Kidney glomerular epithelial cell (primary cell): ENCODE measurements around the gene ODC1.

Experiments used
- DNase-seq: peaks from one replicate; lab custom pipeline; 2025; lab: John Stamatoyannopoulos, UW

The ODC1 gene

DNA sequence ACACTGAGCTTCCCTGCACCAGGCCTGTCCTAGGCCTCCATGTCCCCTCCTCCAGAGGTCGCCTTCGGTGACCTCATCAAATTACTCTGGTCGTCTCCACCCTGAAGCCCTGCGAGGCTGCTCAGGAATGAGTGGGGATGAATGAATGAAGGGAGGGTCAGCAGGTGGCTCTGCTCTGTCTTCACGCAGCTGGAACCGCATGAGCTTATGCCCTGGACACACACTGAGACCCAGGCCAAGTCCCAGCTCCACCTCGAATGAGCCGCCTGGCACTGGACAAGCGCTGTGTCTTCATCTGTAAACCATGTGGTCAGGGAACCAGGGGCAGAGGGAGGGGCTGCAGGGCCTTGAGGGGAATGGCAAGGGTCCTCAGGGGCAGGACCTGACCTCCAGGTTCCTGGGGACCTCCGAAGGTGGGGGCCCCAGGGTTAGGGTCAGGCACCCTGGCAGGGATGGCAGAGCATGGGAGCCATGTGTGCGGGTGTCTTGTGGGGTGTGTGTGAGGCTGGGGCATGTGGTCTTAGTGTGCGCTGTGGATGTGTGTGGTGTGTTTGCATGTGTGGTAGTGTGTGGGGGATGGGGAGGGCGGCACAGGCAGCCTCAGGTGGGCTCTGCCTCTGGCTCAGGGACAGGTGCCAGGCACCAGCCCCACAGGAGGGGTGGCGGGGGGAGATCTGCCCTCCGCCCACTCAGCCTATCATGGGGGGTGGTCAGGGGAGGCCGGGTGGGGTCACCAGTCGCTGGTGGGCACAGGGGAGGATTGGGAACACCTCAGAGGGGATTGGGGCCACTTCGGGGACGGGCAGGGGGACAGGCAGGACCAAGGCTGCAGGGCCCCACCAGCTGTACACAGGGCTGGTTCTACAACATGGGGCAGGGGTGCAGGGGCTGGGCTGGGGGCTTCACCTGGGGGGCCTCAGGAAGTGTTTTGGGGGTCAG is 13.9 kb downstream of the ODC1 start:
- DNase-seq, result no peak

DNA sequence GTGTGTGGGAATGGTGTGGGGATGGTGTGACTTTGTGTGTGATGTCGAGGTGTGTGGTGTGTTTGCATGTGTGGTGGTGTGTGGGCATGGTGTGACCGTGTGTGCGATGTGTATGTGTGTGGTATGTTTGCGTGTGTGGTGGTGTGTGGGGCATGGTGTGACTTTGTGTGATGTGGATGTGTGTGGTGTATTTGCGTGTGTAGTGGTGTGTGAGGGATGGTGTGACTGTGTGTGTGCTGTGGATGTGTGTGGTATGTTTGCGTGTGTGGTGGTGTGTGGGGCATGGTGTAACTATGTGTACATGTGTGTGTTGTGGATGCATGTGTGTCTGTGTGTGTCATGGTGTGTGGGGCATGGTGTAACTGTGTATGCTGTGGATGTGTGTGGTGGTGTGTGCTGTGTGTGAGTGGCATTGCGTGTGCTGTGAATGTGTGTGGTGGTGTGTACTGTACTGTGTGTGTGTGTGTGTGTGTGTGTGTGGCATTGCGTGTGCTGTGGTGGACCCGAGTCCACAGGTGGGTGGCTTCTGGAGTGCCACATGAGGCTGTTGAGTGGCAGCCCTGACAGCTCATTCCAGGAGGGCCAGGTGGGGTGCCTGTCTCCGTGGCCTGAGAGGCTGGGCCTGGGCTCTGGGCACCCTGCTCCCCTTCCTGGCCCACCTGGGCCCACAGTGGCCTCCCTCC is 14.7 kb downstream of the ODC1 start:
- no peak for DNase-seq

DNA sequence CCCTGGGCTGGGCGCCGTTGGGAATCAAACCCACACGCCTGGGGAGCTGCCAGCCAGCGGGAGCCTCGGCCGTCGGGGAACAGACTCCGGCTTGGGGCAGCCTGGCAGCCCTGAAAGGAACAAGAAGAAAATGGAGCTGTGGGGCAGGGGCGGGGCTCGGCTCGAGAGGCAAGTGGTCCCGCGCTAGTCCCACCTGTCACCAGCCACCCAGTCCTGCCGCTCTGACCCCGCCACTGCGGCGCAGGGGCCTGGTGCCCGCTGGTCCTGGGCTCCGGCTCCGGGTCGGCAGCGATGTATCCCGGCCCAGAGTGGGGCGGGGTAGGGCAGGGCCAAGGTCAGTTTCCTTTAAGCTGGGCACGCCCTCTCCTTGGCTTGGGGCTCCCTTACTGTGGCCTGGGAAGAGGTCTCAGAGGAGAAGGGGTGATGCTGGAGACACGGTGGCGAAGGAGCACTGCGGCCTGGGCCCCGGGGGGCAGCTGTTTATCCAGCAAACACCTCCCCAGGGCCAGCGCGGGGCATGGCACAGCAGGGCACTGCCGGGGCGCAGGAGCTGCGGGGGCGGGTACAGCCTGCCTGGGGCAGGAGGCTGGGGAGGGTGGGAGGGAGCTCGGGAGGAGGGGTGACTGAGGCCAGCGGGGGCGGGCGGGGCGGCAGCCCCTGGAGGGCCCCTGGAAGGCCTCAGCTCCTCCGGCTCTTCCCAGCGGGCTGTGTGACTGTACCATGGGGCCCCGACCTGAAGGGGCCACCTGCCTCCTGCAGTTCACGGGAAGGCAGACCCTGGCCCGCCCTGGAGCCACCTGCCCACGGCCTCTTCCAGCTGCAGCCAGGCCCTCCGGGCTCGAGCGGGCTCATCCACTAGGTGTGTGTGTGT is 15.6 kb downstream of the ODC1 start:
- DNase-seq, result no peak

DNA sequence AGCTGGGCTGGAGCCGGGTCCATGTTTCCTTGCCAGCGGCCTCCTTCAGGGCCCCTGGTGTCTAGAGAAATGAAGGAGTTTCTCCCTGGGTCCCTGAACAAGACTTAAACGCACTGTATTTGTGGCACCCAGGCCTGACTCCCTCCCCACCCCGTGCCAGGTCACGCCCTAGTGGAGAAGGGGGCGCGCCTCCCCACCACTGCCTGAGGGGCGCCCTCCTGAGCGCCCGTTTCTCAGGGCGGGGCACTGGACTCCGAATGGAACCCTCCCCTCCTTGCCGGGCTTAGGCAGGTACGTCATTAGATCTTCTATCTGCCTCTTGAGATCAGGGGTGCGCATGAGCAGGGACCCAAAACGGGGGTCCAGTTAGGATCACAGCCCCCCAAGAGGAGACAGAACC is 16.3 kb downstream of the ODC1 start:
- no peak for DNase-seq

DNA sequence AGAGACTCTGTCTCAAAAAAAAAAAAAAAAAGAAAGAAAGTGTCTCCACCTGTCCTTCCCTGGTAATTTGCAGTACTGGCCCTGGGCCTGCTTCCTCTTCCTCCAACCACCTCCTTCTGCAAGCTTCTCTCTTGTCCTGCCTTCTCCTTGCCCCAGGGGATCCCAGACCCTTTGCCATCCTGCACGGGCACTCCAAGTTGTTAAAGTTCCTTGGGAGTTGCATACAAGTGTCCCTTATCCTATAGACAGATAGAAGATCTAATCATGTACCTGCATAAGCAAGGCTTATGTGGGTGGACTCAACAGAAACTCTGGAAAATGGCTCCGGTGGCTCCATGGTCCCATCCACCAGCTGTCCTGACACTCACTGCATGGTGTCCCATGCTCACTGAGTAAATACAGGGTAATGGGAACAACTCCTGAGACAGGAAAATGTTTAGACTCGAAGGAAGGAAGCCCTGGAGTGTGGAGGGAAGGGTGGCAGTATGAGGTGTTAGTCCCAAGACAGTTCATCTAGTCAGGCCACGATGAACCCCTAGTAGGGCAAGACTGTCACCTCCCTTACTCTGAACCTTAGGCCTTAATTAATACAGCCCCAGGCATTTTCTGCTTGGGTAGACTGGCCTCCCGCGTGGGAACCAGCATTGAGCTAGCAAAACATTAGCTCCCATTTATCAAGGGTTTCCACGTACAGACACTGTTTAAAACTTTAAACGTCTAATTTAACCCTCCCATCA is 17.1 kb downstream of the ODC1 start:
- no peak for DNase-seq

DNA sequence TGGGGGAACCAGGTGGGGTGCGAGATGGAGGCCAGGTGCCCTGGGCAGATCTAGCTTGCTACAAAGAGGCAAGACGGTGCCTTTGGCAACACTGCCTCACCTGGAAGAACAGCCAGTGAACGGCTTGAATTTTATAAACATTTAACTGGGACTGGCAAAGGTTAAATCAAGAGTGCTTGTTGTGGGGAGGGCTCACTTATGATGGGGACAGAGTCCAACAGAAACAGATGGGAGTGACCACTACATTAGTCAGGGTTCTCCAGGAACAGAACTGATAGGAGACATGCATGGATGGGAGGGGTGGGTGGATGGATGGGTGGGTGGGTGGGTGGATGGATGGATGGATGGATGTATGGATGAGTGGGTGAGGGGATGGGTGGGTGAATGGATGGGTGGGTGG is 19.2 kb downstream of the ODC1 start:
- no peak for DNase-seq

DNA sequence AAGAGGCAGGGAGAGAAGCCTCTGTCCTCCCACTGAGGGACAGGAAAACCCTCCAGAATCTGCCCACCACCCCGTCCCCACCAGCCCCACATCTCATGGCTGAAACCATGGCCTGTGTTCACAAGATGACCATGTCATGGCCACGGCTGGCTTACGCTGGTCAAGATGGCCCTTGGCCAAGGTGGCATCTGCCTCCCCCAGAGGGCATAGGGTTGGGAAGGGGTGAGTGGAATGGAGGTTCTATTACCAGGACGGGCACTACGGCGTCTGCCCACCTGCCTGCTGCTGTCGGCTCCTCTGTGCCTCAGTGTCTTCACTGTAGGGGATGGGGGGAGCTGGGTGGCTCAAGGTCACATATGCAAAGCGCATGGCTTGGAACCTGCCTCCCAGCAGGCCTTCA is 19.8 kb downstream of the ODC1 start:
- DNase-seq, result no peak

DNA sequence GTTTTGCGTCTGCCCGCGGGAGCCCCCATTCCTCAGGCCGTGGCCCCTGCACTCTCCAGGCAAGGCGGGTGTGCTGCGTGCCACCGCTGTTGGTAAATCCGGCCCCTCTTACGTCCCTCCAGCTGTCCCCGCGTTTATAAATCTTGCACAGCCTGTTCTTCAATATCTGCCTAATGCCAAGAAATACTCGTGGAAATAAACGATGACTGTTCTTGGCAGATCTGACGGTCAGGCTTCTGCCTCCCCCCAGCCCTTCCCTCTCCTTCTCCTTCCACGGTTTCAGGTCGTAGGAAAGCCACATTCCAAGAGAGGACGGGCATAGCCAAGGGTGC is 20.5 kb downstream of the ODC1 start:
- DNase-seq, result no peak

DNA sequence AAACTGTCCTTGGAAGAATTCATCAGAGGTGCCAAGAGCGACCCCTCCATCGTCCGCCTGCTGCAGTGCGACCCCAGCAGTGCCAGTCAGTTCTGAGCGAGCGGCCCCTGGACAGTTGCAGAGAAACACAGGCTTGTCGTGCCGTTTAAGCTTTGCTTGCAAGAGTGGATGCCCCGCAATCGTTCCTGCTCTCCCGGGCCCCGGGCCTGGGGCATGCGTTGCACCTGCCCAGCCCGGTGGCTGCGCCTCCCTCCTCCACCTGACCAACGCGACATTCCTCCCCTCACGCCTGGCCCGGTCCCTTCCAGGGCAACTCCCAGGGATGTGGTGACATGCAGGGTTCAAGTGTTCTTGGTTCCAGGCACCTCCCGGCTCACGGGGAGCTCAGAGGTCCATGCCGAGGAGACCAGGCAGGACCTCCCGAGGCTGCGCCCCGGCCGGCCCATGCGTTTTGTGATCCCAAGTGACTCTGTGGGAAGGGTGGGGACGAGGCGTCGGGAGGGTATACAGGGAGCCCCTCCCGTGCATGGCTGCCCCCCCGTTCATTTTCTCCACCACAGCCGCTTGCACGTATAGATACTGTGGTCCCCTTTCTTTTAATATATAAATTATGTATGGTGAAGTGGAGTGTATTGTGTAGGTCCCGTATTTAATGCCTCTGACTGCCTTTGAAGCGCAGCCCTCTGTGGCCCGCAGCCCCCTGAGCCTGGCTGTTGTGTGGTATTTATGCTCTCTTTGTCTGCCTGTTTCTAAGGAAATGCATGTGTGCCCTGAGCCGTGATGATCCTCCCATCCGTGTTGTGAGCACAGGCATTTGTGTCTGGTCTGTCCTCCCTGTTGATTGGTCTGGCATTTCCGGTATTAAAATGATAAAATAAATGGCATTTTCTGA is 21.2 kb downstream of the ODC1 start:
- DNase-seq, result peak; percentile 78

DNA sequence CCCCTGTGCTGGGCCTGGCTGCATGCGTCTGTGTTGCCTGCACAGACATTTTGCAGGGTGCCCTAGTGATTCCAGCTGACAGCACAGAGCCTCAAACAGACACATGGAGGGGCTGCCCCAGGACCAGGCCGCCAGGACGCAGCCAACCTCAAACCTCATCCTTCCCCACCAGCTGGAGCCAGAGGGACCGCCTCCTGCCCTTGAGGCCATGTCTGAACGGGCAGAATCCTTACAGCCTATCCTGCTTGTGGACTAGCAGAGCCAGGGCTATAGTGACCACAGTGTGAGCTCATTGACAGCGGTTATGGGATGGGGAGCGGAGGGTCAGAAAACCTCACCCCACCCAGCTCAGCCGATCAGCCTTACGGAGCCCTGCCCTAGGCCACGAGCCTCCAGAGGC is 22.4 kb downstream of the ODC1 start:
- DNase-seq, result no peak

DNA sequence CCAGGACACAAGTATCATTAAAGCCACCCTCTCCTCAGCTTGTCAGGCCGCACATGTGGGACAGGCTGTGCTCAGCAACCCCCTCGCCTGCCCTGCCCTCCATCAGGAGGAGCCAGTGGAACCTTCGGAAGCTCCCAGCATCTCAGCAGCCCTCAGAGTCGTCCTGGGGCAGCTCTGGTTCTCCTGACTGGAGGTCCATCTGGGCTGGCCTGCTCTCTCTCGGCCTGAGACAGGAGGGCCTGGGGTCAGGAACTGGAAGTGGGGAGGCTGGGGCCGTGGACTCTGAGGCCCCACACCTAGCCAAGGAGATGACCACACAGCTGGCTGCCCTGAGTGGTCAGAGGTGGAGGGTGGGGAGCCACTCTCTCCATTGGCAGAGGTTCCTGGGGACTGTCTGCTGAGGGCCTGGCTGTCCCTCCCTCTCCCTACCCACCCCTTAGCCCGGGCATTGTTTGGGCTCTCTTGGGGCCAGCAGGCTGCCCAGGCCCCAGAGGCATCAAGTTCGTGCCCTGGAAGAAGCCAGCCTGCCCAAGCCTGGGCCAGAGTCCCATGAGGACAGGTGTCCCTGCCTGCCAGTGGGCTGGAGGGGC is 23.1 kb downstream of the ODC1 start:
- no peak for DNase-seq

DNA sequence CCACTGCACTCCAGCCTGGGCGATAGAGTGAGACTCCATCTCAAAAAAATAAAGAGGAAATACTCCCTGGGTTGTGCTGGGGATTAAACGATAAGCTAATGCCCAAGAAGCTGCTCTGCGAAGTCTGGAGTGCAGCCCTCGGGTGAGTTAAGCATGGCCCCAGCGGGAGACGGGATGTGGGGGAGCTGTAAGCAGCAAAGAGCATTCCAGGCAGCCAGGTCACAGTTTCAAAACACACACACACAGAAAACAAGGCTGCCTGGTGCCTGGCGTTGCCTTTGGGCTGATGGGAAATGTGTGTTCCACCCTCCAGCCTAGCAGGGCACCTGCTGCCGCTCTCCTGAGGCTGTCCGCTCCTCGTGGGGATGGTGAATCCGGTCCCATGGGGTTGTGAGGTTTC is 24.1 kb downstream of the ODC1 start:
- DNase-seq, result peak; percentile 97

DNA sequence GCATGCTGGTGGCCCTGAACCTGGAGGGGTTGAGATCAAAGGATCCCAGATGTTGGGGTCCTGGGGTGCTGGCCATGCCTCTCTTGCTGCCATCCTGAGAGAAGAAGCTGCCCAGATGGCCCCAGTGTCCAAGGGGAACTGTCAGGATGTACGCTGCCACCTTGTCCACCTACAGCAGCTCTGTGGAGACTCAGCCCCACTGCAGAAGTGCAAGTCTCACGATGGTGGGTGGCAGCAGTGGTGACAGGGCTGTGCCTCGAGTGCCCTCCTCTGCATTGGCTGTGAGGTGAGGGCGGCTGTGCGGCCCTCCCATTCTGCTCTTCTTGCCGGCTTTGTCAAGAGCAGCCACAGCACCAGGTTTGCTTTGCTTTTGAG is 24.7 kb downstream of the ODC1 start:
- DNase-seq, result no peak

DNA sequence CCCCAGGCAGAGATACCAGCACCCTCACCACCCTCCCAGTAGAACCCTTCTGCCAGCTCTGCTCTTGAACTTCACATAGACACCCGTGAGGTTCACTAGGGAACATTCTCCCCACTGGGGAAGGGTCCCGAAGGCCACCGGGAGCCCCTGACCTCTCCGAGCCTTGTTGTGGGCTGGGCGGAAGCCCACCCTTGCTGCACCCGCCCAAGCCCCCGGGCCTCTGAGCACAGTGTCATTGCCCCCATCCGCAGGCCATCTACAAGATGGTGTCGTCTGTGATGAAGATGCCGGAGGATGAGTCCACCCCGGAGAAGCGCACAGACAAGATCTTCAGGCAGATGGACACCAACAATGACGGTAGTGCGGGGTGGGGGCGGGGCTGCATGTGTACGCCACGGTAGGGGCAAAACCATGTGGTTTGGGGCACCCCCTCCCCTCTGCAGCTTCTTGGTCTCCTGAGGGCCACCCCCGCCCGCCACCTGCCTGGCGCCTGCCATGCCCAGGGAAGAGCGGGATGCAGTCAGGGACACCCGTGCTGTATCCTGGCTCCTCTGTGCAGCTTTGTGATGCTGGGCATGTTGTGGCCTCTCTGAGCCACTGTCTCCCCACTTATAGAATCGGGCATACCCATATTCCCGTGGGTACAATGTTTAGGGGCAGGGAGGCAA is 25.3 kb downstream of the ODC1 start:
- DNase-seq, result no peak

DNA sequence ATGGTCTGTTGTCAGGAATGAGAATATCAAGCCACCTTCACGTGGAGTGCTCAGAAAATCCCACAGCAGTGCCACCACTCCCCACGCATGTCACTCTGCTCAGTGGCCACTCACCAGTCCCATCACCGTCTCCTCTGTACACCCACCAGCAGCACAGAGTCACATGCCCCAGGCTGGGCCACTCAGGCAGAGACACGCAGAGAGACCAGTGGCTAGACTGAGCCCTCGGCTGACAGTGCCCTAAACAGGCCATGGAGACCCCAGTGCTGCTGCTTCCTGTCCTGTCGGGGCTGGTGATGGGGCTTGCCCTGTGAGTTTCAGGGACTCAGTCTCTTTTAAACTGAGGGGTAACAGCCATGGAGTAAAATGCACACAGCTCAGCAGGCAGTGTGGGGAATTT is 25.9 kb downstream of the ODC1 start:
- DNase-seq, result no peak

DNA sequence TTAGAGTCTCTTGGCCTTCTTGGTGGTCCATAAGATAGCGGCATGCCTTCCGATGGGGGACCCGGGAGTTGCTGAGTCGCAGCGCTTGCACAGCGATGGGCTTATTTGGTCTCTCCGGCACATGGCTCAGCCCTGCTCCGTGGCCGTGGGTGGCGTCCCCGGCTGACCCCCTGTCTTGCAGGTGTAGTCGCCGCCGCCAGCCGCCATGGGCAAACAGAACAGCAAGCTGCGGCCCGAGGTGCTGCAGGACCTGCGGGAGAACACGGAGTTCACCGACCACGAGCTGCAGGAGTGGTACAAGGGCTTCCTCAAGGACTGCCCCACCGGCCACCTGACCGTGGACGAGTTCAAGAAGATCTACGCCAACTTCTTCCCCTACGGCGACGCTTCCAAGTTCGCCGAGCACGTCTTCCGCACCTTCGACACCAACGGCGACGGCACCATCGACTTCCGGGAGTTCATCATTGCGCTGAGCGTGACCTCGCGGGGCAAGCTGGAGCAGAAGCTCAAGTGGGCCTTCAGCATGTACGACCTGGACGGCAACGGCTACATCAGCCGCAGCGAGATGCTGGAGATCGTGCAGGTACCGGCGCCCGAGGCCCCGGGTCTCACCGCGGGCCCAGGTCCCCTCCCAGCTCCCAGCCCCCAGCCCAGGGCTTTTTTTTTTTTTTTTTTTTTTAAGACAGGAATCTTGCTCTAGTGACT is 28.4 kb downstream of the ODC1 start:
- no peak for DNase-seq

DNA sequence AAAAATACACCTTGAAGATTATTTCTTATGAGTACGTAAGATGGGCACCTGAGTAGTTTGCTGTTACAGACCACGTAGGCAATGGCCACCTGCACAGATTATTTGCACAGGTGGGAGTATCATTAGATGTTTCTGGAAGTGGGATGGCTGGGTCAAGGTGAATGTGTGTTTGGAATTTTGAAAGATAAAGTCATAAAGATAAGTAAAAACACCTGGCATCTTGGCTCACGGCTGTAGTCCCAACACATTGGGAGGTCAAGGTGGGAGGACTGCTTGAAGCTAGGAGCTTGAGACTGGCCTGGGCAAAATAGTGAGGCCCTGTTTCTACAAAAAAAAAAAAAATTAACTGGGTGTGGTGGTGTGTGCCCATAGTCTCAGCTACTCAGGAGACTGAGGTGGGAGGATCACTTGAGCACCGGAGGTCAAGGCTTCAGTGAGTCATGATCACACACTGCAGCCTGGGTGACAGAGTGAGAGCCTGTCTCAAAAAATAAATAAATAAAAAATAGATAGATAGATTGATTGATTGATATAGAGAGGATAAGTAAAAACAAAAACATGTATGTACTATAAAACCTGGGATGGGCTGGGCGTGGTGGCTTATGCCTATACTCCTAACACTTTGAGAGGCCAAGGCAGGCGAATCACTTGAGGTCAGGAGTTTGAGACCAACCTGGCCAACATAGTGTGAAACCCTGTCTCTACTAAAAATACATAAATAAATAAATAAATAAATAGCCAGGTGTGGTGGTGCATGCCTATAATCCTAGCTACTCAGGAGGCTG is 30.4 kb downstream of the ODC1 start:
- peak; percentile 27 for DNase-seq

DNA sequence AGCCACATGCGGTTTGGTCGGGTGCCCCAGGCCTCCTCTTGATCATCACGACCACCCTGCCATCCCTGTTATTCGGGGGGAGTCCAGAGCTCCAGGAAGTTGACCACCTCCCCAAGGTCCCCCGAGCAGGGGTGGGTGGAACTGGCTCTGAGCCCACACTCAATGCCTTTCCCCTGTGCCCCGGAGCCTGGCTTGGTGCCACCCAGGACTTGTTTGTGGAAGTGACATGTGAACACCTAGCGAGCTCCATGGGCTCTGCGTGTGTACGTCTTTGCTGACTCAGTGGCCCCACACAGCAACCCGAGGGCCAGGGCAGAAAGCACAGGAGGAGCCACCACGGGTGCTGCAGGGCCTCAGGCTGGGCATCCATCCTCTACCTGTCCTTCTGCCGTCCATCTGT is 32.5 kb downstream of the ODC1 start:
- DNase-seq, result no peak

DNA sequence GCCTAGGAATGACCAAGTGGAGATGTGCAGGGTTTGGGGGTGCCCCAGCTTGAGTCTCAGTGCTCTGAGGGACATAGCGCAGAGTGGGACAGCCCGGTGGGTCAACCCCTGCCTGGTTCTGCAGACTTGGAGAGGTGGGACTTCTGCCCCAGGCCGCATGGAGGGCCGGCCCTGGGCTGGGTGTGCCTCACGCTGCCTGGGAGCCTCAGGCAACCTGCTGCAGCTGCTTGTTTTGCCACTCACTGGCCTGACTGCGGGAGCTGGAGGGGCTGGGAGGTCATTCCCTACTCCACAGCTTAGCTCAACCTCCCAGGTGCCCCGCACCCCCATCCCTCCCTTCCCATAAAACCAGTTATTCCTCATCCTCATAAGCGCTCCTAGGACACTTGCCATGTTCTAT is 33.1 kb downstream of the ODC1 start:
- DNase-seq, result no peak
